ENCODE measurements around the gene RIN1.

DNA sequence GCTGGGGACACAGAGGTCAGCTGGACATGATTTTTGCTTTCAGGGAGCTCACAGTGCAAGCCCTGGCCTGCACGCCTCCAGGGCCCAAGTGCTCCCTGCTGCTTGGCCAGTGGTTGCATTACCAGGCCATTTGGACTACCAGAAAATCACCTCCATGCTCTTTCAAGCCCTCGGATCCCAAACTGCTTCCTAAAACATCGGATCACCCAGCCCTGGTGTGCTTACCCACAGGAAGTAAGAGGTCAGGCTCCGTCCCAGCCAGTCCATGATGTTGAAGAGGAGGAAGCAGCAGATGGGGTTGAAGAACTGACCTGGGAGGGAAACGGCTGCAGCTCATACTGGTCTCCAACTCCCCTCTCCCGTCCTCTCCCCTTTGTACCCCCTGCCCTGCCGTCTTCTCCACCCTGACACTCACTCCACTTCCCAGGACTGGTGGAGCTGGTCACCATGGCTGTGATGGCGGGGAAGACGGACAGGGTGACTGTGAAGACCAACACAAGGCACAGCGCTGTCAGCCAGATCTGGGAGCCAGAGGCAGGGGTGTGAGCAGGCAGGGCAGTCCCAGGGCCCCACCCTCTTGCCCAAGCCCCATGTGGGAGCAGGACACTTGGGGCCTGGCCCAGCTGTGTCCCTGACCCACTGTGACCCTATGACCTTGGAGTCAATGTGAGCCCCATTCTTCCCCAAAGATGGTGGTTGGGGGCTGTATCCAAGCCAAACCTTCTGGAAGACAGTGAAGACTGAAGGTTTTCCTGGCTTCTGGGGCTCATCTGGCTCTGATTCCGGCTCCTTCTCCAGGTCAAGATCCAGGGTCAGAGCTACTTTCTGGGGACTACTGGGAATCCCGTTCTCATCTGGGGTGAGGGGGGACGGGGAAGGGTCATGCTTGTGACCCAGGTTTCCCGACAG is 29.7 kb upstream of the RIN1 start:
- TF ChIP-seq CTCF (IDR thresholded peaks at IDR 0.05) = no peak
- no peak for TF ChIP-seq POLR2A (IDR thresholded peaks at IDR 0.05)

All from uterus (tissue), 2 donors.